CD4-positive, alpha-beta T cell treated with Interleukin-17A for 4 hours (primary cell): Measurements from ENCODE around the gene PXT1.

Source experiments
- DNase-seq: peaks from one replicate; pipeline ENCODE4 v3.0.0-alpha.2; 2020; ENCODE audit warnings: mixed read lengths

The PXT1 gene

DNA sequence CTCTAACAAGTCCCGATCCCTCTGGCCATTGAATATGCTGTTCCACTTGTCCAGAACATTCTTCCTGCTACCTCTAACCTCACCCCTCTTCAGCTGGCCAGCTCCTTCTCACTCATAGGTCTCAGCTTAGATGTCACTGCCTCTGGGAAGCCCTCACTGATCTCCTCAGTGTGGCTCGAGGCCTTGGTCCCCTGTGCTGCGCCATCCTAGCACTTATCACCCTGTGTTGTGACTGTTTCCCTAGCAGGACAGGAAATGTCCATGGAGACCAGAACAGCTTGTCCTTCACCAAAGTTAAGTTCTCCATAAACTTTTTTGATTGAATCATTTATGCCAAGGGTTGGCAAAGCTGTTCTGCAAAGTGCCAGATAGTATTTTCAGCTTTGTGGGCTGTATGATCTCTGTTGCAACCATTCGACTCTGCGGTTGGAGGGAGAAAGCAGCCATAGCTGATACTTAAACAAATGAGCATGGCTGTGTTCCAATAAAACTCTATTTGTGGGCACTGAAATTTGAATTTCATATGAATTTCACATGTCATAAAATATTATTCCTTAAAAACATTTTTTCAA is 99.5 kb downstream of the PXT1 start:
- no peak for DNase-seq

DNA sequence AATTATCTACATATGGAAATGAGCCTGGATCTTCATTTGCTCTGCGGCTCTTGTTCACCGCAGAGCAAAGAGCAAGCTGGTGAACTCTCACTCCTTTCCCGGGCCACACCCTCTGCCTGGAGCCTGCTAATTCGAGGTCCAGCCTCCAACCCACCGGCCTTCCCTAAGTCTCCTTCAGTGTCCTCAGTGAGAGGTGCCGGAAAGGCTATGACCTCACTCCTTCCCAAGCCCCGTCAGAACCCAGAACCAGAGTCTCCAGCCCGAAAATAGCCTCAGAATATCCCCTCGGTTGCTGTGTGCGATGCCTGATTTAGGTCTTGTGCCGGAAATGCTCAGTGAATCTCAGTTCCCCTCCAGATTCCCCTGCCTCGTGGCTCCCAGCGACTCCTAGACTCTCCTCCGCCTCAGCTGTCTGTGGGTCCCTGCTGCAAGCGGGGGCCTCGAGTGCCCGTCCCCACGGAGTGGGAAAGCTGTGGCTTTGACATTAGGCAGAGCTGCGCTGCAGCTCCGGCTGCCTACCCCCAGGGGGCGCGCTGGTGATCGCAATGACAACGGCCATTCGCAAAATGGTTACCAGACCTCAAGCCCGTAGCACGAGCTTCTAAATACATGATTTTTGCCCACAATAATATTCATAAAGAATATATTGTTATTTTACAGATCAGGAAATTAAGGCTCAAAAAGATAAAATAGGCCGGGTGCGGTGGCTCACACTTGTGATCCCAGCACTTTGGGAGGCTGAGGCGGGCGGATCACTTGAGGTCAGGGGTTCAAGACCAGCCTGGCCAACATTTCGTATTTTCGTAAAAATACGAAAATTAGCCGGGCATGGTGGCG is 101.8 kb downstream of the PXT1 start:
- DNase-seq, result peak; percentile 81
